ENCODE results near the gene ZNF462. TPM values are rescaled to one million over a fixed set of nuclear protein-coding genes. Genes with fewer than 3 reads are reported as not detected.
"Not testable (repeated sequence)": the region's sequence is repeated elsewhere in the genome, so short reads cannot be mapped to it uniquely, and the experiment has no call there.

Gene ZNF462
- total RNA-seq, 1 donor from 2014 or later: 10.8 TPM

DNA sequence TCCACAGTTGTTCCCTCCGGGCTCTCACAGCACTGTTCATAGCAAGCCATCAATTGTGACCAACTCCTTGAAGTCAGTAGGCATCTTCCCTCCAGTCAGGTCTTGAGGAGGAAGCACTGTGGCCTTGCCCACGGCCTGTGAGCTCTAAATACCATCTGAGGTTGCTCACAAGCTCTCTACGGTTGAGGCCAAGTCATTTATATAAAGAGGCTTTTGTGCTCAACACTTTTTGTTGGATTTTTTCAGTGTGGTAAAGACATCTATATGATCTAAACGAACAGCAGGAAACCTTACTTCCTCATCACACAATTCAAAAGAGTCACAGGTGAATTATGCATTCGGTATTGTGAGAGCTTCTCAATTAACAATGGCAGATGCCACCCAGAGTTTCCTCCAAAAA is 97.3 kb downstream of the ZNF462 start:
- no peak for DNase-seq (ENCODE audit: low read depth)

DNA sequence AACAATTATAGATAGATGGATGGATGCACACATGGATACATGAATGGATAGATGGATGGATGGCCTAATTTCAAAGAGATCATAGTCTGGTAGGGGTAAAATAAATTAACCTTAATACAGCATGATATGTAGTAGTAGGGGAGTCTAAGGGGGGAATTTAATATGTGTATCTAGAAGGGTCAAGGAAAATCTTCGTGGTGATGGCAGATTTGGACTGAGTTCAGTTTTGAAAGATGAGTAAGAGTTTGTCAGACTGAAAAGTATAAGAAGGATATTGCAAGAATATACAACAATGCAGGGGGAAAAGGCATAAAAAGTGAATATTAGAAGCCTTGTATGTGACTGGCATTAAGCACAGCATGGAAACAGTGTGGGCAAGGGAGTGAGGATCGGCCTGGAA is 98.7 kb downstream of the ZNF462 start:
- no peak for DNase-seq (ENCODE audit: low read depth)

DNA sequence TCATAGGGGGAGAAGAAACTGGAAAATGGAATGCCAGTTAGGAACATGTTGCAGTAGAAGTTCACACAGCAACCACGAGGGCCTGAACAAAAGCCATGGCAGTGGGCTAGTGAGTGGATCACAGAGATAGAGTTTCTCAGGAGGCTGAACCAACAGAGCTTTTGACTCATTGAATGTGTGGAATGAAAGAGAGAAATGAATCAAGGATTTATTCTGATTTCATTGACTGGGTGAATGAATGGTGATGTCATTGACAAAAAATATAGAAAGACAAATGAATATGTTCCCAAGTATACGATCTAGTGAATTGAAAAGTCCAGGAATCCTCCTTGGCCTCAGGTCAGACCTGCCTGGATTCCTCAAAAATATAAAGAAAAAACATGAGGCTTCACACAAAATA is 99.2 kb downstream of the ZNF462 start:
- peak; percentile 64 for DNase-seq (ENCODE audit: low read depth)

DNA sequence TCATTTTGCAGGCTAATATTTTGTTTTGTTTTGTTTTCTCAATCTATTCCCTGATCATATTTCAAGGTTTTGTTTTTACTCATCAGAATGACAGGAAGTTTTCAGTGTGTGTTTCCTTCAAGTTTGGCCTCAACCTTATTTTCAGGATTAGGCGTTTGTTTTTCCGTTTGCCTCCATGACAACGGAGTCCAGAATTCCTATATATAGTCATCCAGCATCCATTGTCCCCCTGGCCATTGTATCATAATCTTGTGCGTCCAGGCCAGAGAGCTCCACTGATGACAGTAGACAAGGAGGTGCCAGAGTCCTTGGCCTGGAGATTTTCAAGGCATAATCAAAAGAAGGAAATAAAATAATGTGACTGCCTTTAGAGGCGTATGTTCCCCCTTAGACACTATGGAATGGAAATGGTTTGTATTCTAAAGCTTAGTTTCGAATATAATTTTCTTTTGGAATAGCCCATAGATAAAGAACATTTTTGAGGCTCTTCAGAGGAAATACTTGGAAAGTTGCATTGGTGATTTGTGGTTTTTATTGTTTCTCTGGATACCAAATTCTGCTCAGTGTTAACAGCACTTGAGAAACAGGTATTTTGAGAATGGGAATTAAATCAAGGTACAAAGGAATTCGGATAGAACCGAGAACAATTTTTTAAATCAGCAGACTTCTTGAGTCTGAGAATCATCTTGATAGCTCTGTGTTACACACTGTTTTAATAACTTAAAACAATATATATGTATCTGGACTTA is 99.8 kb downstream of the ZNF462 start:
- peak; percentile 66 for DNase-seq (ENCODE audit: low read depth)

DNA sequence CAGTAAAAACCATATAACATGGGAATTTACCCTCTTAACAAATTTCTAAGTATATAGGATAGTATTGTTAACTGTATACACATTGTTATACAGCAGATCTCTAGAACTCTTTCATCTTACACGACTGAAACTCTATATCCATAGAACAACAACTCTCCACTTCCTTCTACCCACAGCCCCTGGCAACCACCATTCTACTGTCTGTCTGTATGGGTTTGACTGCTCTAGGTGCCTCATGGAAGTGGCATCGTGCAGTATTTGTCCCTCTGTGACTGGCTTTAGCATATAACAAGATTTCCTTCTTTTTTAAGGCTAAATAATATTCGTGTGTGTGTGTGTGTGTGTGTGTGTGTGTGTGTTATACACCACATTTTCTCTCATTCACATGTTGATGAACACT is 100.7 kb downstream of the ZNF462 start:
- no peak for DNase-seq (ENCODE audit: low read depth)

DNA sequence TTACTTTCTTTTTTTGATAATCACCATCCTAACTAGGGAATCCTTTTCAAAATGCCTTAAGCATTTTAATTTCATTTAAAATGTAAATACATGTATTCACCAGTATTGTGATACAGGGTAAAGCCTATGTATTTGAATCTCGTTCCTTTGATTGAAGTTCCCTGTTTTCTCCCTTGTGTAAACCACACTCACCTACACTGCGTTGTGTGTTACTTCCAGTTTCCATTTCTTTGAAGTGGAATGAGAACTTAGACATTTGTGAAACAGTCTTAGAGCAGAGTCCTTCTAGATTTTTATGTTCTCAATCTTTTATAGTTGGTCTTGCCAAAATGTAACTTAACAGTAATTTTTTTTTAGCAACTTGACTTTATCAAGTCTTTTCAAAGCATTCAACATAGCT is 101.4 kb downstream of the ZNF462 start:
- no peak for DNase-seq (ENCODE audit: low read depth)

DNA sequence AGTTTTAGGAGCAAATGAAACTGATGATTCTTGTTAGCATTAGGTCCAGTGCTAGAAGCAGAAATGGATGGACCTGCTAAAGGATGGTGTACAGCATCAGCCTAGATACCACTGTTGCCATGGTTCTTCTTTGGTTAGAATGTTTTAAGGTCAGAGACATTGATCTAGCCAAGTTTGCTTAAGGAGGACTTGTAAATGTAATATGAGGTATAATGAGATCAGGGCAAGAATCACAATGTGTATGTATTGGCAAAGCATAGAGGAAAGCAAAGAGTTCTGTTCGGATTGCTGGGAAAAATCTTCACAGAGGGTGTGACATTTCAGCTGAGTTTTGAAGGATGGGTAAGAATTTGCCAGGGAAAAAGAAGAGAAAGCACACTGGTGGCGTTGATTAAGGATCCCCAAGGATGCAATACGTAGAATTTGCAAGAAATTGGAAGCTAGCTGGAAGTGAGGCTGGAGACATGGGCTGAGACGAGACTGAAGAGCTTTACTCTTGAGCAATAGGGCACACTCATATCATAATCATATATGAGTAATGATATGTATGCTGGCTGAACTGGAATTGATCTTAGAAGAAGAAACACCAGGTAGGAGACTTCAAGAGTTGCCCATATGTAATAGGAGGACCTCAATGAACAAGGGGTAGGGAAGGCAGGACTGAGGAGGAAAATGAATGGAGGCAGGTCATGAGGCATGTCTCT is 102.0 kb downstream of the ZNF462 start:
- no peak for DNase-seq (ENCODE audit: low read depth)

DNA sequence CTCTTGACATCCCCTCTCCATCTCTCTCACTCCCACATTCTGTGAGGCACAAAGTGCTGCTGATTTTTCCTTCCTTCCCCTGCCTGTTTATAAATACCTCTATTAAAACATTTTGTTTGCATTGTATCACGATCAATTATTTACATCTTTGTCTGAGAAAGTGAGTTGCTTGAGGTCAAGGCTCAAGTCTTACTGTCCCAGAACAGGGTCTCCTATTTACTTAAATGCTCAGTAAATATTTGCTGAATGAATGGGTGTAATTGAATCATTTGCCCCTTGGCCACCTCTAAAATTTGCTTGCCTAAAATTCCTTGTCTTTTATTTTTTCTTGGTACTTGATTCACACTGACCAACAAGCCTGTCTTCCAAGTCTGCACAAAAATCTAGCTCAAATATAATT is 103.5 kb downstream of the ZNF462 start:
- no peak for DNase-seq (ENCODE audit: low read depth)

DNA sequence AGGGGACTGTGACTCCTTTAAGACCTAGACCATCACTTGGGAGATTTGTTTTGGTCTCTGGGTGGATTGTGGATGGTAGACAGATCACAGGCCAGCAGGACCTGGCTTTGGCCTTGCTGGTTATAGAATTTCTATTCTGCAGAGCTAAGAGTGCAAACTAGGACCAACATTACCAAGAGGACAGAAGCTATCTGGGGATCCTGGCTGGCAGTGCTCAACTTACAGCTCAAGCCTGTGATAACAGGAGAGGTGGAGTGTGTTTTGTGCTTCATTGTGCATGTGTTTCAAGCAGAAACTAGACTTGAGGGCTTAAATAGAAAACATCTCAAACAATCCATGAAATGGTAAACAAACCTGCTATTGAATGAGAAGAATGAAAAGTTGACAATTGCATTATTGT is 106.7 kb downstream of the ZNF462 start:
- DNase-seq (ENCODE audit: low read depth): no peak

DNA sequence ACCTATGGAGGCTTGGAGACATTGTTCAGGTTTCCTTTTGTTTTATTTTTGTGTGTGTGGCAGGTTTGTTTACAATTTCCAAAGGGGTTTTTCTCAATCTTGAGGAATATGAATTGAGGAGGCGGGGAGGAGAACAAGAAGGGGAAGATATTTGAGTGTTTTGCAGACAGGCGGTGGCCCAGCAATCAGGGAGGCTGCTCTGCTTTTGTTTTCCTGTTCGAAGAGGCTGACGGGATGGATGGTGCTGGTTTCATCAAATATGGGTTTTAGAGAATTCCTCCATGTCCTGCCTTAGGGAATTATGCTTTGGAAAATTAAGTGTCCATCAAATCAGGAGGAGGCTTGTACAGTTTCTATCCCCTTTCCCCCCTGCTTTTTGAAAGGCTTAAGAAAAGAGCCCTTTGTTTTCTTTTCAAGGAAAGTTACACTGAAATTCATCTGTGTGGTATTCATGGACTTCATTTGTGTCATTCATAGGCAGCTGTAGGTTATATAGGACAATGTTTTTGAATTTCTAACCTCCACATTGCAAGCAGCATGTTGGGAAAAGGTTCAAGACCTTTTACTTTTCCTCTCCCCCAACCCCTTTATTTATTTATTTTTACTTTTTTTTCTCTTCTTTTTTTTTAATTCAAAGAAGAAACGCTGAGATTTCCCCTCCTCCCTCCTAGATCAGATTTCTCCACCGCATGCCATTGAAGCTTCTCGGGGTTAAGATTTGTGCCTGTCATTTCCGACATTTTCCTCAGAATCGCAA is 107.4 kb downstream of the ZNF462 start:
- DNase-seq (ENCODE audit: low read depth): no peak

DNA sequence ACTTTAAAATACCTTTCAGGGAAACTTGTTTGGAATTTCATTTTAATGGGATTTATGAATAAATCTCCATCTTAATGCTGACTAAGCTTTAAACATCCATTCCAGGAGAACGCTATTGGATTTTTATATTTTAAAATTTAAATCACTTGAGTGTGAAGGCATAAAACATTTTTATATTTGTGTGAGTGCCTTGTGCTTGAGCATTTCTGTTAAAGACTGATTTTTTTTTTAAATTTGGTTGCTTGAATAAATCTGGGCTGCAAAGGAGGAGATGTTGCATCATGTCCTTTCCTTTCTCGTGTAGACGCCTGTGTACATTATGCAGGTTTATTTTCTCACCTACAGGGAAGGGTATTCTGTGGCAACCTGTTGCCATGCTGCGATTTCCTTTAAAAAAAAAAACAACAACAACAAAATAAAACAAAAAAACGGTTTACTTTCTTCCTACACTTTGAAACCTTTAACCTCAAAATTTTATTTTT is 108.1 kb downstream of the ZNF462 start:
- no peak for DNase-seq (ENCODE audit: low read depth)

DNA sequence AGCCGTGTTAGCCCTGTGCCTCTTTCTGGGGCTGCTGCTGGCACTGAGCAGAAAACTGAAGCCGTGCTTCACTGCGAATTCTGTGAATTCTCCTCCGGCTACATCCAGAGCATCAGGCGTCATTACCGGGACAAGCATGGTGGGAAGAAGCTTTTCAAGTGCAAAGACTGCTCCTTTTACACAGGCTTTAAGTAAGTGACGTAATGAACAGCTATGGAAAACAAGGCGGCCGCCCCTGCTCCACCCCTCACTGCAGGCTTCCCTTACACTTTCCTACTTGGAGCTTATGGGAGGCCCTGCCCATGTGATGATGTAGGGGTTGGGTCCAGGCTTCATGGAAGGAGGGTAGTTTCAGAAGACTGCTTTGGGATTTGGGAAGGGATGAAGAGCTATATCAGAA is 109.1 kb downstream of the ZNF462 start:
- DNase-seq (ENCODE audit: low read depth): no peak

DNA sequence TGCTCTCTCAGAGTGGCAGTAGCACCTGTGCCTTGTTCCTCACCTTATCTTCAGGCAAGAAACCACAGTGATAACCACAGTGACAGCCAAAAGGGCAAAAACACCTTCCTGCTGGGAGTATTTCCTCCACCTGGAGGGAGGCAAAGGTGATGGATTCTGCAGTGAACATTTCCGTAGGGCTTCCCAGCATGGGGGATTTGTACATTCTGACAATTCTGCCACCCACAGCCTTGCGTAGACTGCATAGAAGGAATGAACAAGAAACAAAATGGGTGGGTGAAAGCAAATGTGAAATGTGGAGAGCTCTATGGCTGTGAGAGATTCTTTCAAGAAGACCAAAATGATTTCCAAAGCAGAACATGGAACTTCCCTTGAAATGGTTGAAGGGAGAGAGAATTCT is 111.4 kb downstream of the ZNF462 start:
- DNase-seq (ENCODE audit: low read depth): no peak

DNA sequence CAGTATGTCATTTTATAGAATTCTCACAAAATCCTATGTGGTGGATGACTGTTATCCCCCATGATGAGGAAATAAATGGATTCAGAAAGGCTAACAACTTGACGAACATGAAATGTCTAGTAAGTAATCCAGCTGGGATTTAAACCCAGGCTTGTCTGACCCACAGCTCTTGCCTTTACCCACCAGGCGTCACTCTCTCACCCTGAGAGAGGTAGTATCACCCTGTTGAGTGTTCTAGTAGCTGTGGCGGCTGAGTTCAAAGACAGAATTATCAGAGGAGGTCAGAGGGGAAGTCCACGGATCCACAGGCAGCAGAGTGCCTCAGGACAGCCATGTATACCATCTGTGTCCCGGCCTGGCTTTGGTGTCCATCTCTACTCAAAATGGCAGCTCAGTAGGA is 113.8 kb downstream of the ZNF462 start:
- DNase-seq (ENCODE audit: low read depth): no peak

DNA sequence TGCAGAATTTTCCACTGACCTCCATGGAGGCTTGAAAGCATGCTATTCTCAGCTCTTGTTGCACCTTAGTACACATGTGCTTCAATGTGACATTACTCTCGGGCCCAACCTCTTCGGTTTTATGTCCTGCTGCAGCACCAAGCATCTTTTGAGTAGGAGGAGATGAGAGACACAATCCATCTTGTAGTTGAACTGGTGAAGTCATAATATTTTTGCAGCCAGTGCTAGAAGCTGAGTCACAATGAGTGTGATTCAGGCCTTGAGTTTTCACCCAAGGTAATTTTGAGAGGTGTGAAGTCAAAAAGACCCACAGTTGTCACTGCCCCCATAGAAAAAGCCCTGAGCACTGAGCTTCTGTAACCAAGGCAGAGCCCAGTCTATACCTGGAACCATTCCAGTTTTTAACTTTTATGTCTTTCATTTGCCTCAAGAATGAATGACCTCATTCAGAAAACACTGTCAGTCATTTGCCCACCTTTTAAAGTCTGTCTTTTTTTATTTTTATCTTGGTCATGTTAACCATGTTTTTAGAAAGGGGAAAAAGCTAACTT is 117.7 kb downstream of the ZNF462 start:
- peak; percentile 21 for DNase-seq (ENCODE audit: low read depth)

DNA sequence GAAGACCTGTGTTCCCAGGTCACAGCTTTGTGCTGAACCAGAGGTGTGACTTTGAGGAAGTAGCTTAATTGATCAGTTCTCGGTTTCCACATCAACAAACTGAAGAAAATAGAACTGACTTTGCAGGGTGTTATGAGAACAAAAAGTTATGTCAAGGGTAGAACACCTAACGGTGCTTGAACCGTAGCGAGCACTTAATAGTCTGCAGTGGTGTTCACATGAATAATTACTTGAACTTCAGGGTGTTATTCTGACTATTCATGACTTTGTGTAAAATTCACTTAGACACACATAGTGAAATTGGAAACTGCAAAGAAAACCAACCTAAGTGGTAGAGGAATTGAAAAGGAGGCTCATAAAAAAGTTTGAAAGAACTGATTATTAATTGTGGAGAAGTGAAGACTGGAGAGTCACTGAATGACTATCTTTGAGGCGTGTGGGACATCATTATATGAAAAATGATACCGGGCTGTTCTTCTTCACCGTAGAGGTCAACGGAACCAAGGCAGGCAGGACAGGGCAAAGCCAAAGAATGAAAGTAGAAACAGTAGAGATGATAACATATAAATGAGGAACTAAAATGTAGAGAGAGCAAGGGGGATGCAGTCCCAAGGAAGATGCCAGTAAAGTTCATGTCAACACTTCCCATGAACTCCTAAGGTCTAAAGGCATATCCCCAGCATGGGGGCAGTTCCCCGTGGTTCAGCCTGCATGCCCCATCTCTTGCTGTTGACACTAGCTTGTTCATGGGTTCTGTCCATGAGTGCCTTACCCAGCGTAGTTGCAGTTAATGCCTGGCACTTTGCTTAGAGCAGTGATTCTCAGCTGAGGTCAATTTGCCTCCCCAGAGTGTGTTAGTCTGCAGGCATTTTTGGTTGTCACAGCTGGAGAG is 118.7 kb downstream of the ZNF462 start:
- DNase-seq (ENCODE audit: low read depth): no peak

DNA sequence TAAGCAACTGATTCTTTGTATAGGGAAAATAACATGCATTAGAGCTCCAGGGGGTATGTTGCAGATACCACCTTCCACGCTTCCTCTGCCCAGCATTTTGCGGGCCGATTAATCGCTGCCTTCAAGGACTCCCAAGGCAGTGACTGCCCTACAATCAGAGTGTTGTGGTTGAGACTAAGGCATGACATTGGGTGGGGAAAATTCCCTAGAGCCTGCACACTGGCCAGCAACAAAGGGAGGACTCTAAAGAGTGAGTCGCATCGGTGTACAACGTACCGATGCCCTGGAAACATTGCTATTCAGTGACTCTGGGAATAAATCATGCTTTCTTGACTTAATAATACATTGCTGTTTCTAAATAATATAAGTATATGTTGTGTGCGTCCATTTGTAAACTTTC is 119.7 kb downstream of the ZNF462 start:
- peak; percentile 20 for DNase-seq (ENCODE audit: low read depth)

DNA sequence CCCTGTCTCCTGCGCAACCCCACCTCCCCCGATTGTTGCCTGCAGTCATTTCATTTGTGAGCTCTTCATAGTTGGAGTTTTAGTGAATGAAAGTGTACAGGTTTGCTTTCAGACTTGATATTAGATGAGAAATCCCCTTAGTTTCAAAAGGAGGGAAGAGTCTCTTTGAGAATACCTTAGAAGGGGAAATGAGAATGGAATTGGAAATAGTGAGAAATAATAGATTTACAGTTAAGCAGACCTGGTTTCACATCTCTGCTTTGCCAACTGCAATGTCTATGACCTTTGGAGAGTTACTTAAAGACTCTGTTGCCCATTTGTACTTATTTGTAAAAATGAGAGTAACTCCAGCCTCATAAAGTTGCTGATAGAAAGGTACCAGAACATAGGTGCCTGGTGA is 120.4 kb downstream of the ZNF462 start:
- DNase-seq (ENCODE audit: low read depth): no peak

DNA sequence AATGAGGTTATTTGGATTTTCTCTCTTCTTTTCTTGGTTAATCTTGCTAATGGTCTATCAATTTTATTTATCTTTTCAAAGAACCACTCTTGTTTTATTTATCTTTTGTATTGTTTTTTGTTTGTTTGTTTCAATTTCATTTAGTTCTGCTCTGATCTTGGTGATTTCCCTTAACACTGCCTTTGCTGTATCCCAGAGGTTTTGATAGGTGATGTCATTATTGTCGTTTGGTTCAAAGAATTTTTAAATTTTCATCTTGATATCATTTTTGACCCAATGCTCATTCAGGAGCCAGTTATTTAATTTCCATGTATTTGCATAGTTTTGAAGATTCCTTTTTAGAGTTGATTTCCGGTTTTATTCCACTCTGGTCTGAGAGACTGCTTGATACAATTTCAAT is 126.9 kb downstream of the ZNF462 start:
- DNase-seq (ENCODE audit: low read depth): not testable (repeated sequence)

DNA sequence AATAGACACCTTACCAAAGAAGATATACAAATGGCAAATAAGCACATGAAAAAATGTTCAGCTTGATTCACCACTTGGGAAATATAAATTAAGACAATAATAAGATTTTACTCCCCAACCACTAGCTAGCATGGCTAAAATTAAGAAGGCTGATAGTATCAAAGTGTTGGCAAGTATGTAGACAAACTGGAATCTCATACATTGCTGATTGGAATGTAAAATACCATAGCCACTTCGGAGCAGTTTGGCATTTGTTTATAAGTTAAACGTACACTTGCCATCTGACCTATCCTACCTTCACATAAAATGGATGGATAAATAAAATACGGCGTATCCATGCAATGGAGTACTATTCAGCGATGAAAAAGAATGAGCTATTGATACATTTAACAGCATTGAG is 129.2 kb downstream of the ZNF462 start:
- DNase-seq (ENCODE audit: low read depth): no peak

DNA sequence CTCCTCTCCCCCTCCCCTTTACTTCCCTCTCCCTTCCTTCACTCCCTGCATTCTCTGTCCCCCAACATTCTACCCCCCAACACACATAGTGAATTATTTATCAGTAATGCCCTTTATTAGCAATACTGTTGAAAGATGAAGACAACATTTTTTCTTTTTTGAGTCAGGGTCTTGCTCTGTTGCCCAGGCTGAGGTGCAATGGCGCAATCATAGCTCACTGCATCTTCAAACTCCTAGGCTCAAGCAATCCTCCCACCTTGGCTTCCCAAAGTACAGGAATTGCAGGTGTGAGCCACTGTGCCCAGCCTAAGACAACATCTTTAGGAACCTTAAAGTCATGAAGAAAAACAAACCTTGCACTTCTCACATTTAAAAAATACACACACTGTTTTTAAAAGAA is 130.6 kb downstream of the ZNF462 start:
- DNase-seq (ENCODE audit: low read depth): no peak

Data from myocyte (in vitro differentiated cells).